SK-N-SH (cell line): Measurements from ENCODE around the gene MCAM. TPM values are rescaled to one million over a fixed set of nuclear protein-coding genes. Genes with fewer than 3 reads are reported as not detected.

Source experiments
- CTCF ChIA-PET: fragments of 300-600, 350-600 bp; formaldehyde crosslinking; extraction: SDS; loops from one replicate; lab custom pipeline; 2021; lab: Yijun Ruan, JAX
- POLR2A ChIA-PET: fragments of 350-600 bp; sonication (Branson Sonifier 250); formaldehyde crosslinking; extraction: SDS; loops from one replicate; lab custom pipeline; 2020; ENCODE audit warnings: antibody characterized with exemption, inconsistent platforms; lab: Yijun Ruan, JAX
- DNase-seq: peaks from one replicate; pipeline ENCODE4 v3.0.0; 2012
- H2AFZ ChIP-seq: fragments of 200-600 bp; sonication (generic); 2 replicates; pipeline ENCODE4 v1.8.1; 2016; ENCODE audit warnings: antibody characterized with exemption, mild to moderate bottlenecking, low read depth
- H3F3A ChIP-seq: fragments of 200-600 bp; sonication (generic); replicated peaks from 2 replicates; pipeline ENCODE3; 2016; ENCODE audit warnings: antibody characterized with exemption, mild to moderate bottlenecking; ENCODE audit not compliant: insufficient read depth
- H3K27ac ChIP-seq, 2 experiments: fragments of 200-500 bp in 1 of 2; fragments of 200-600 bp in 1 of 2; sonication (Bioruptor generic) in 1 of 2; sonication (generic), shearing (Covaris generic) in 1 of 2; 2 replicates each; pipeline versions ENCODE4 v1.5.1 to v1.6.1; 2014 to 2016; ENCODE audit warnings: low read depth in 2 of 2, inconsistent platforms in 1 of 2, low read length in 1 of 2, mild to moderate bottlenecking in 1 of 2, mixed read lengths in 1 of 2
- H3K27me3 ChIP-seq: fragments of 200-600 bp; sonication (generic), shearing (Covaris generic); 2 replicates; pipeline ENCODE4 v1.6.1; 2016; ENCODE audit warnings: mixed run types; ENCODE audit not compliant: insufficient read depth
- H3K36me3 ChIP-seq, 2 experiments: fragments of 200-500 bp in 1 of 2; fragments of 200-600 bp in 1 of 2; sonication (Bioruptor generic) in 1 of 2; sonication (generic) in 1 of 2; replicated peaks in 1 of 2; 2 replicates each; pipeline versions ENCODE3 to v1.5.1; 2014 to 2016; ENCODE audit warnings: low read length in 1 of 2, mild to moderate bottlenecking in 1 of 2; ENCODE audit not compliant: insufficient read depth in 2 of 2, control insufficient read depth in 1 of 2
- H3K4me1 ChIP-seq, 2 experiments: fragments of 200-500 bp in 1 of 2; fragments of 200-600 bp in 1 of 2; sonication (Bioruptor generic) in 1 of 2; sonication (generic), shearing (Covaris generic) in 1 of 2; 2 replicates each; pipeline versions ENCODE4 v1.5.1 to v1.6.1; 2014 to 2016; ENCODE audit warnings: low read depth in 1 of 2, low read length in 1 of 2, mixed run types in 1 of 2; ENCODE audit not compliant: insufficient read depth in 2 of 2, control insufficient read depth in 1 of 2
- H3K4me2 ChIP-seq: fragments of 200-600 bp; sonication (generic), shearing (Covaris generic); 2 replicates; pipeline ENCODE4 v1.6.1; 2017; ENCODE audit warnings: mixed run types
- H3K4me3 ChIP-seq, 2 experiments: fragments of 200-500 bp in 1 of 2; fragments of 200-600 bp in 1 of 2; sonication (Bioruptor generic) in 1 of 2; sonication (generic), shearing (Covaris generic) in 1 of 2; 2 replicates each; pipeline versions ENCODE4 v1.5.1 to v1.8.1; 2014 to 2016; ENCODE audit warnings: low read depth in 2 of 2, inconsistent platforms in 1 of 2, low read length in 1 of 2, mild to moderate bottlenecking in 1 of 2, mixed read lengths in 1 of 2, moderate library complexity in 1 of 2
- H3K79me2 ChIP-seq: fragments of 200-600 bp; sonication (generic); 2 replicates; pipeline ENCODE4 v1.8.1; 2017; ENCODE audit warnings: mild to moderate bottlenecking; ENCODE audit not compliant: insufficient read depth
- H3K9ac ChIP-seq: fragments of 200-600 bp; sonication (generic); 2 replicates; pipeline ENCODE4 v1.6.1; 2017; ENCODE audit warnings: mixed run types
- H3K9me2 ChIP-seq: fragments of 200-600 bp; sonication (generic); 2 replicates; pipeline ENCODE4 v1.6.1; 2017; ENCODE audit warnings: mixed run types
- H3K9me3 ChIP-seq: fragments of 200-600 bp; sonication (generic); 2 replicates; pipeline ENCODE4 v1.6.1; 2017; ENCODE audit warnings: mixed run types, mild to moderate bottlenecking, moderate library complexity
- H4K20me1 ChIP-seq: fragments of 200-600 bp; sonication (generic); 2 replicates; pipeline ENCODE4 v1.6.1; 2017; ENCODE audit warnings: mild to moderate bottlenecking, mixed run types; ENCODE audit not compliant: insufficient read depth
- EP300 ChIP-seq, 2 experiments: IDR thresholded peaks; 2 replicates each; pipeline versions ENCODE4 v1.4.0 to v1.6.1; 2012; ENCODE audit warnings: borderline replicate concordance in 1 of 2, low read depth in 1 of 2, low read length in 1 of 2
- FOSL2 ChIP-seq: IDR thresholded peaks from 2 replicates; pipeline ENCODE4 v1.4.0; 2012; ENCODE audit warnings: low read depth, mild to moderate bottlenecking, moderate library complexity, borderline replicate concordance
- GABPA ChIP-seq: IDR thresholded peaks from 2 replicates; pipeline ENCODE4 v1.4.0; 2012; ENCODE audit warnings: low read depth, mild to moderate bottlenecking
- GATA2 ChIP-seq: sonication (generic); formaldehyde crosslinking; IDR thresholded peaks from 2 replicates; pipeline ENCODE4 v1.5.0; 2020; ENCODE audit warnings: mild to moderate bottlenecking, missing genetic modification reagents
- MEF2A ChIP-seq: IDR thresholded peaks from 2 replicates; pipeline ENCODE4 v1.4.0; 2012; ENCODE audit warnings: low read depth, borderline replicate concordance
- MXI1 ChIP-seq: IDR thresholded peaks from 2 replicates; pipeline ENCODE4 v1.6.1; 2012; ENCODE audit warnings: mild to moderate bottlenecking, low read depth, low read length, improper control_type of control experiment
- NFIC ChIP-seq: IDR thresholded peaks from 2 replicates; pipeline ENCODE4 v1.4.0; 2012; ENCODE audit warnings: borderline replicate concordance
- NRF1 ChIP-seq: IDR thresholded peaks from 2 replicates; pipeline ENCODE4 v1.6.1; 2012; ENCODE audit warnings: low read depth, mild to moderate bottlenecking, low read length
- RAD21 ChIP-seq: IDR thresholded peaks from 2 replicates; pipeline ENCODE4 v1.6.1; 2012; ENCODE audit warnings: mild to moderate bottlenecking, low read length
- RCOR1 ChIP-seq: fragments of 150-350 bp; IDR thresholded peaks from 2 replicates; pipeline ENCODE4 v1.6.1; 2017; ENCODE audit warnings: antibody characterized with exemption, low read length
- RFX5 ChIP-seq: IDR thresholded peaks from 2 replicates; pipeline ENCODE4 v1.6.1; 2012; ENCODE audit warnings: mild to moderate bottlenecking, improper control_type of control experiment, low read length
- SIN3A ChIP-seq: IDR thresholded peaks from 2 replicates; pipeline ENCODE4 v1.6.1; 2012; ENCODE audit warnings: low read depth, mild to moderate bottlenecking, low read length, moderate library complexity, borderline replicate concordance
- SMC3 ChIP-seq: IDR thresholded peaks from 2 replicates; pipeline ENCODE4 v1.6.1; 2012; ENCODE audit warnings: low read depth, low read length, improper control_type of control experiment
- TAF1 ChIP-seq: IDR thresholded peaks from 2 replicates; pipeline ENCODE4 v1.6.1; 2012; ENCODE audit warnings: low read depth, mild to moderate bottlenecking, low read length, moderate library complexity, borderline replicate concordance
- TEAD4 ChIP-seq: IDR thresholded peaks from 2 replicates; pipeline ENCODE4 v1.4.0; 2012; ENCODE audit warnings: mild to moderate bottlenecking, borderline replicate concordance; ENCODE audit not compliant: insufficient read depth
- YY1 ChIP-seq: IDR thresholded peaks from 2 replicates; pipeline ENCODE4 v1.4.0; 2012; ENCODE audit warnings: low read depth, mild to moderate bottlenecking
- WGBS: methylation state at CpG from one replicate; pipeline ENCODE4 v1.1.6; 2017; ENCODE audit warnings: low lambda C conversion rate; 5-methylcytosine and 5-hydroxymethylcytosine counted together
- polyA plus RNA-seq, 3 experiments: library from polyadenylated mRNA; depleted of rRNA; stranded (reverse); fragments of >200 nt; gene quantifications; 2 replicates each; pipeline ENCODE4 v1.2.3, GENCODE V29; 2012
- TF ChIP-seq, protein P1 (sequence below): IDR thresholded peaks from 2 replicates; pipeline ENCODE4 v1.4.0; 2012; ENCODE audit warnings: low read depth, borderline replicate concordance
- TF ChIP-seq, protein P2 (sequence below): IDR thresholded peaks from 2 replicates; pipeline ENCODE4 v1.4.0; 2012; ENCODE audit warnings: low read depth, borderline replicate concordance

The MCAM gene
- polyA plus RNA-seq, 1 of the 3 experiments (the other 2 are of a cell fraction), result 22.8 TPM

DNA sequence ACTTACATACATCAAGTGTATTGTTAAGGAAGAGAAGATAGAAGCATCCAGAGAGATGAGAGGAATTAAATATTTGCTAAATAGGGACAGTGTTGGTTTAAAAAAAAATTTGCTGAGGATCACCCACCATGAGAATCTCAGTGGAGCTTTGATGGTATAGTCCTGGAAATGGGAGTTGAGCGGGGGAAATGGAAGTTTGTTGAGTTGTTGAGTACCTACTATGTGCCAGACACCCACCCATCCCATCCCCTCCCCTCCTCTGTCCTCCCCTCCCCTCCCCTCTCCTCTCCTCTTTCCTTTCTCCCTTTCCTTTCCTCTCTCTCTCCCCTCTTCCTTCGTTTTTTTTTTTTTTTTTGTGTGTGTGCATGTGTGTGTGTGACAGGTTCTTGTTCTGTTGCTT, 34.3 kb upstream of the MCAM start (continued):
- TF ChIP-seq, protein P1, sequence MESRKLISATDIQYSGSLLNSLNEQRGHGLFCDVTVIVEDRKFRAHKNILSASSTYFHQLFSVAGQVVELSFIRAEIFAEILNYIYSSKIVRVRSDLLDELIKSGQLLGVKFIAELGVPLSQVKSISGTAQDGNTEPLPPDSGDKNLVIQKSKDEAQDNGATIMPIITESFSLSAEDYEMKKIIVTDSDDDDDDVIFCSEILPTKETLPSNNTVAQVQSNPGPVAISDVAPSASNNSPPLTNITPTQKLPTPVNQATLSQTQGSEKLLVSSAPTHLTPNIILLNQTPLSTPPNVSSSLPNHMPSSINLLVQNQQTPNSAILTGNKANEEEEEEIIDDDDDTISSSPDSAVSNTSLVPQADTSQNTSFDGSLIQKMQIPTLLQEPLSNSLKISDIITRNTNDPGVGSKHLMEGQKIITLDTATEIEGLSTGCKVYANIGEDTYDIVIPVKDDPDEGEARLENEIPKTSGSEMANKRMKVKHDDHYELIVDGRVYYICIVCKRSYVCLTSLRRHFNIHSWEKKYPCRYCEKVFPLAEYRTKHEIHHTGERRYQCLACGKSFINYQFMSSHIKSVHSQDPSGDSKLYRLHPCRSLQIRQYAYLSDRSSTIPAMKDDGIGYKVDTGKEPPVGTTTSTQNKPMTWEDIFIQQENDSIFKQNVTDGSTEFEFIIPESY, result no peak
- TF ChIP-seq GABPA, result no peak

DNA sequence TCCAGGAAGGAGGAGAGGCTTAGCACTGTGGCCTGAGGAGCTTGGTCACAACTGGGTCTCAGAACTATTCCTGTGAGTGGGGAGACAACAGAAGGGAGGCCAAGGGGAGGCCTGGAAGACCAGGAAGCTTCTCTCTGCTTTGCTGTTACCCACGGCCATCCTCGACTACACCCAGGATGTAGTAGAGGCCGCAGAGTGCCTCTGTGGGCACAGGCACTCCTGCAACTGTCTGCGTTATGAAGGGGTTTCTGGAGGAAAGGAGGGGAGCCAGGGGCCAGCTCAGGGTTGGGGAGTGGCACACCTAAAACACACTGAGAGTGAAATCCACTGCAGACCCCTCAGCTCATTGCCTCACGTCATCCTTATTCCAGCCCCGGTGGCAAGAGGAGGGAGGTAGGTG, 33.4 kb upstream of the MCAM start:
- WGBS, result 79% methylated on average over 5 of the region's 6 CpGs
- Histone ChIP-seq H3K36me3 (no peaks in the 10 kb centered on the region), H2AFZ (no peak overlapping the region), H3K9me2 (no peaks in the 10 kb centered on the region), H3K27ac (no peak overlapping the region), H3K4me3 (no peak overlapping the region), H3F3A (no peaks in the 10 kb centered on the region), H3K27me3 (no peaks in the 10 kb centered on the region; the same call in 1 of the 2 replicates), H4K20me1 (no peaks in the 10 kb centered on the region), H3K4me2 (no peak overlapping the region), H3K79me2 (no peaks in the 10 kb centered on the region), H3K9me3 (no peaks in the 10 kb centered on the region), H3K9ac (no peak overlapping the region), H3K4me1 (peaks cover 0 to 18% of the 10 kb centered on the region in 2 experiments; a peak in 1 of 4 replicates)
- DNase-seq, result no peak
- TF ChIP-seq RCOR1, result no peak
- no peak for TF ChIP-seq MEF2A
- TF ChIP-seq TEAD4, result no peak
- no peak for TF ChIP-seq SIN3A
- no peak for TF ChIP-seq TAF1
- TF ChIP-seq SMC3, result no peak
- TF ChIP-seq RAD21, result no peak
- TF ChIP-seq NFIC, result no peak
- TF ChIP-seq EP300 (IDR thresholded peaks at IDR 0.05; ENCODE audit: borderline replicate concordance in 1 of 2, low read depth in 1 of 2, low read length in 1 of 2), result no peak
- TF ChIP-seq RFX5, result no peak
- TF ChIP-seq FOSL2, result no peak
- TF ChIP-seq YY1, result no peak
- no peak for TF ChIP-seq MXI1
- TF ChIP-seq, protein P2, sequence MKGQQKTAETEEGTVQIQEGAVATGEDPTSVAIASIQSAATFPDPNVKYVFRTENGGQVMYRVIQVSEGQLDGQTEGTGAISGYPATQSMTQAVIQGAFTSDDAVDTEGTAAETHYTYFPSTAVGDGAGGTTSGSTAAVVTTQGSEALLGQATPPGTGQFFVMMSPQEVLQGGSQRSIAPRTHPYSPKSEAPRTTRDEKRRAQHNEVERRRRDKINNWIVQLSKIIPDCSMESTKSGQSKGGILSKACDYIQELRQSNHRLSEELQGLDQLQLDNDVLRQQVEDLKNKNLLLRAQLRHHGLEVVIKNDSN, result no peak
- TF ChIP-seq NRF1, result no peak
- TF ChIP-seq GATA2 (CRISPR knock-in tag), result no peak
- TF ChIP-seq, protein P1, result no peak
- ChIA-PET CTCF (interaction anchor here (1.0 to 11.0 kb wide), 8 partner anchors 10 to 145 kb away, joined by 3 to 85 read pairs (median 4); partner anchors contain the start of genes CBL and USP2), POLR2A (no interaction called here)
